GM19455 (cell line): ENCODE results near the gene COX6B2.
"Not testable (repeated sequence)": the region's sequence is repeated elsewhere in the genome, so short reads cannot be mapped to it uniquely, and the experiment has no call there.

Experiments
- ATAC-seq: cut with Tn5 transposase; IDR thresholded peaks from one replicate; pipeline ENCODE4 v1.9.1; 2021; ENCODE audit not compliant: unreplicated experiment

Gene COX6B2, protein sequence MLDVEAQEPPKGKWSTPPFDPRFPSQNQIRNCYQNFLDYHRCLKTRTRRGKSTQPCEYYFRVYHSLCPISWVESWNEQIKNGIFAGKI

DNA sequence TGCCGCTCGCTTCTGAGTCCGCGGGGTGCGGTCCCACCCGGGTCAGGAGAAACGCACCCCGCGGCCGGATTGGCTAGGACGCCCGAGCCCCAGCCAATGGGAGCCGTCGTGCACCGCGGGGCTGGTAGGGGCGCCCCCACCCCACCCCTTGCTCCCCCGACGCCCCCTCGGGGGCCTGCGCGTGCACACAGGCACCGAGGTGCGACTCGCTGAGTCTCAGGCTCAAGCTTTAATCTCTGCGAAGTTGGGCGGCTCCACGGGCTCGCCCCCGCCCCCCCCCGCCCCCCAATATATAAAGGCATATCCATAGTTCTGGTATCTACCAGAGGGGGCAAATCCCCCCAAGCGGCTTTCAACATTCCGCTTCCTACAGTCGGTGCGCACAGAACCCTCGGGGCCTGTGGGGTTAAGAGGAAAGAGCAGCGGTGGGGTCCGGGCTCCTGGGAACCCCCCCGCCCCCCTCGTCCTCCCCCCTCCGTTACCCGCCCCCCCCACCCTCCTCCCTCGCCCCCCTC is at the start of gene COX6B2:
Gene COX6B2, minus strand, starts transcription at position 22 of the 515 bp plus-strand sequence. CDS start 198 bp downstream, outside the sequence.
- no peak for ATAC-seq

DNA sequence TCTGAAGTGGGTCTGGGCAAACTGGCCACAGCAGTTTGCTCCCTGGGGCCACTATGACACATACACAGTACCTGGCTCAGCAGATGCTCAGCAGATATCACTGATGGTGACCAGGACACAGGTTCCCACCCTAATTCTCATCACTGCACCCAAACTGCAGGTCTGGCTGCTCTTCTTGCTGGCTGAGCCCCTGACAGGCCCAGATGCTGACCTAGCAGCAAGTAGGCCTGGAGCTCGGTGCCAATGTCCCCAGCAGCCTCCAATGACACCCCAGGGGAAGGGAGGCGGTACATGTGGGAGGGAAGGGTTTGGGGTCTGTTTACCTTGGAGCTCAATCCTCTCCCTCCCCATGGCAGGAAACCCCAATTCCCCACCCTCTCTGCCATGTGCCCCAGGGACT is 48.0 kb upstream of the COX6B2 start:
- ATAC-seq = no peak

DNA sequence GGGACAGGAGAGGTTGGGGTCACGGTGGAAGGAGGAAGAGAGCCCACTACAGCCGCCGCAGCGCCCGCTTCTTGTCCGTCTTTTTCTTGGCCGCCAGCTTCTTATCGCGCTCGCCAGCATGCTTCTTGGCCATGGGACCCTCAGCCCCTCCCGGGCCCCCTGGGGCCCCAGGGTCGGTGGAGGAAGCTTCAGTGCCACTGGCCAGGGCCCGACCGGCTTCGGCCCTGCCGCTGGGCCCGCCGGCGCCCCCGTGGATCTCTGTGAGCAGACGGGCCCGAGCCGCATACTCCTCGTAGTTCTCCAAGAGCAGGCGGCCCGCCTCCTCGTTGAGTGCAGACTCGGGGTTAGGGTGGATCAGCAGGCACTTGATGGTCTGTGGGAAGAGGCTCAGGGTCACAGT is 46.9 kb upstream of the COX6B2 start:
- not testable (repeated sequence) for ATAC-seq

DNA sequence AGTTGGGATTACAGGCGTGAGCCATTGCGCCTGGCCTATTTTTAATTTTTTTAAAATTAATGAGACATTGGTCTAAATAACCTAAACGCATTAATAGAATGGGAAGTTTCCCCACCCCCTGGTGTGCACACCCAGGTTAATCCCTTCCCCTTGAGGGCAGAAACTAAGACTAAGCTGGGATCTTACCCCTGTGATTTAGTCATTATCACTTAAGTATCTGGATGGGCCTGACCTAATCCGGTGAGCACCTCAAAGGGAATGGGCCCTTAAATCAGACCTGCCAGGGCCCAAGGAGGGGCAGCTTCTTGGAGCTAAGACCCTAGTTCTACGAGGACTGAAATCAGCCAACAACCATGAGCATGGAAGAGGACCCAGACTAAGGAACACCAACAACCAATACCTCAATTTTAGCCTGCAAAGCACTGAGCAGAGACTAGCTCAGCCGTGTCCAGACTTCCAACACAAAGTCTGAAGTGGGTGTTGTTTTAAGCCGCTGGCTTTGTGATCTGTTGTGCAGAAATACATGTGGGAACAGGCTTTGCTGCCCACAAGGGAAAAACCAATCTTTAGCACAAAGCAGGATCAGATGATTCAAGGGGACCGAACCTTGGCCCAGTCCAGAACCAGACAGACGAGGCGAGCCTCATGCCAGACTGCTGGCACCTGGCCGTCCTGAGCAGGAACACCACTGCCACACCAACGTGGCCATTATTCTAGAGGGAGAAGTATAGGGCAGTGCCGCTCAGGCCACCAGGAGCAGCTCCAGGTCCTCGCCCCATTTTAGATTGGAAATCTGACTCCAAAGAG is 46.0 kb upstream of the COX6B2 start:
- no peak for ATAC-seq

DNA sequence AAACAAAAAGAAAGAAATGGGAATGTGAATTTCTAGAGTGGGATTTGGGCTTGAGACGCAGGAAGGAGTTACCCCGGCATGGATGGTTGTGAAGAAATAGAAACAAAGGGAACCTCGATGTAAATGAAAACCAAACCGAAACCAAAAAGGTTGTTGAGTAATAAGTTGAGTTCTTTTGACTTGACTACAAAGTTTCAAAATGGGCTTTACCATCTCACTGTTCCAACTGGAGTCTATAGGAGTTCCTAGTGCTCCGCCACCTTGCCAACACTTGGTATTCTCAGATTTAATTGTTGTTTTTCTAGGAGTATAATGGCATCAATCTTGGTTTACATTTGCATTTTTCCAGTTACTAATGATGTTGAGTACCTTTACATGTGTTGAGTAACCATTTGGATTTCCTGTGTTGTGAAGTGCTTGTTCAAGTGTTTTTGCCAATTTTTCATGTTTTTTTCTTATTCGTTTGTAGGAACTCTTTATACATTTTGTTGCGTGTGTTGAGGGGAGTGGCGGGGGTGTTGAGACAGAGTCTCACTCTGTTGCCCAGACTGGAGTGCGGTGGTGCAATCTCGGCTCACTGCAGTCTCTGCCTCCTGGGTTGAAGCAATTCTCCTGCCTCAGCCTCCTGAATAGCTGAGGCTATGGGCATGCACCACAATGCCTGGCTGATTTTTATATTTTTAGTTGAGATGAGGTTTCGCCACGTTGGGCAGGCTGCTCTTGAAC is 43.8 kb upstream of the COX6B2 start:
- no peak for ATAC-seq

DNA sequence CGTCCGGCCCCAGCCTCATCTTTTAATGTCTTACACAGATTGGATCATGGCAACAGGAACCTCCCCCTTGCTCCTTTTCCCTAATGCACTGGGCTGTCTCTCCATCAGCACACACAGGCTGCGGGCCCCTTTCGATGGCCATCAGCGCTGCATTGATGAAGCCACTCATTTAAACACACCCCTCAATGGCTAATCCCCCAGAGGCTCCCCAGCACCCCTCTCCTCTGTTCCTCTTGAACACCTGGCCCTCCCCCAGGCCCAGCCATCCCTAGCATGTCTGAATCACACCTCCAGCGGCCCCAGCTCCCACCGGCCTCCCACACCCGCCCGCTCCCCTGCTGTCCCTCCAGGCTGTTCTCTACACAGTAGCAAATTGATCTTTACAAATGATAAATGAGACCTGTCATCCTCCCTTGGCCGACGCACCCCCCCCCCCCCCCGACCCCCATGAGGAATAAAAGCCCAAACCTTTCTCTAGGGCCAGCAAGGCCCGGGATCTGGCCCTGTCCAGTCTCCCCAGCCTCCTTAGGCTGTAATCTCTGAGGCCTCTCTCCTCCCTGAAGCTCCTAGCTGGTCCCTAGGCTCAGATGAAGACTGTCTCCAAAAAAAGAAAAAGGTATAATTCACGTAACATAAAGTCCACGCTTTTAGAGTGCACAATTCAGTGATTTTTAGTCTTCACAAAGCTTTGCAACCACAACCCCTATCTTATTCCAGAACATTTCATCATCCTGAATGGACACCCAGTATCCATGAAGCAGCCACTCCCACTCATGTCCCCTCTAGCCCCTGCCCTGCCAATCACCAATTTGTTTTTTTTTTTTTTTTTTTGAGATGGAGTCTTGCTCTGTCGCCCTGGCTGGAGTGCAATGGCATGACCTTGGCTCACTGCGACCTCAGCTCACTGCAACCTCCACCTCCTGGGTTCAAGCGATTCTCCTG is 38.6 kb upstream of the COX6B2 start:
- no peak for ATAC-seq

DNA sequence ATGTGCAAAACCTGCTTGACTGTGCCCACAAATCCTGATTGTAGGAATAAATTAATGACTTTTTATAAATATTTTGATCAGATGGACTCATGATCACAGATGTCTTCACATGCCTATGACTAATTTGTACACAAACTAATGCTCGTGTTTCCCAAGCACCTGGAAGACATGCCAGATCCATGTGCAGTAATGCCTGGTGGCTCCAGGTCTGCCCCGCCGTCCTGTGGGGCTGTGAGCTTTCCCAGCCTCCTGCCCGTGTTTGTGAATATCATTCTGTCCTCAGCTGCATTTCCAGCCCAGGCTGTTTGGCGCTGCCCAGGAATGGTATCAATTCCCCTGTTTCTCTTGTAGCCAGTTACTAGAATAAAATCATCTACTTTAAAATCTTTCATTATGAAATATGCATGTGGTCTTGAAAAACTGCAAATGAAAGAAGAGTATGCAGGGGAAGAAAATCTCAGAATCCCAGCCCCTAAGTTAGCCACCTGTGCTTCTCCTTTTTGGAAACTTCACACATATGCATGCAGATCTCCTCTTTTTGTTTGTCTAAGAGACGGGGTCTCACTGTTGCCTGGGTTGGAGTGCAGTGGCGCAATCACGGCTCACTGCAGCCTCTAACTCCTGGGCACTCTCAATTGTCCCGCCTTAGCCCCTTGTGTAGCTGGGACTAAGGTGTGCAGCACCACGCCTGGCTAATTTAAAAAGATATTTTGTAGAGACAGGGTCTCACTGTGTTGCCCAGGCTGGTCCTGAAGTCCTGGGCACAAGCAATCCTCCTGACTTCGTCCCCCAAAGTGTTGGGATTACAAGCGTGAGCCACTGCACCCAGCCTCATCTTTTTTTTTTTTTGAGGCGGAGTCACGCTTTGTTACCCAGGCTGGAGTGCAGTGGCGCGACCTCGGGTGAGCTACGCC is 37.4 kb upstream of the COX6B2 start:
- ATAC-seq = no peak

DNA sequence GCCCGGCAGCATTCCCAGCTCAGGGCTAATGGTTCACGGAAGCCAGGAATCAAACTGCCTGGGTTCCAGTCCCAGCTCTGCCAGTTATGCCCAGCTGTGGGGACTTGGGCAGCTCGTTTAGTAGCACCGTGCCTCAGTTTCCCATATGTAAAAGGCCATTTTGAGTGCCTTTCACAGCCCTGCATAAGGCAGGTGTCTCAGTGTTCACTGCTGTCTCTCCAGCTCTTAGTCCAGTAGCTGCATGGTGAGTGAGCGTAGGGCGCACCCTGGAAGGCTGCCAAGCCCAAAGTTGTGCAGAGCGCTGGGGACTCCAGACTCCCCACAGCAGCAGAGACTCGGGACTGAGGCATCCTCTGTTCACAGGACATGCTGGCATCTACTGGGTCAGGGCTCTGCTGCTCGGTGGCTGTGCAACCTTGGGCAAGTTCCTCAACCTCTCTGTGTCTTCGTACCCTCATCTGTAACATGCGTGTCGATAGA is 36.7 kb upstream of the COX6B2 start:
- no peak for ATAC-seq

DNA sequence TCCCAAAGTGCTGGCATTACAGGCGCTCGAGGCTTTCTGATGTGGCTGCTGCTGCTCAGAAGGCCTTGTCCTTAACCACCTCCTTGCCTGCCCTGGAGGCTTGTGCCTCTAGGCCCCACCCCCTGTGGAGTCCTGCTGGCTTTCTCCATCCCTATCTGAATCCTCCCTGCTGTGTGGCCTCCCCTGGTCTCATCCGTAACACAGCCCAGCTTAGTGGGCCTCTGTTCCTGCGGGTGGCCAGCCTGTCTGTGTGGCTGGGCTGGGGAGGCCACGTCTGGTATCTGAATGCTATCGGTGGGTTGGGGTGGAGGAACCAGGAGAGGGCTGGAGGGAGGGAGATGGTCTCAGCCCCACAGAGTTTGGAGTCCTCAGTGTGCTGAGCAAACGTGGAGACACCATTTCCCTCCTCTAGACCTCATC is 36.0 kb upstream of the COX6B2 start:
- no peak for ATAC-seq

DNA sequence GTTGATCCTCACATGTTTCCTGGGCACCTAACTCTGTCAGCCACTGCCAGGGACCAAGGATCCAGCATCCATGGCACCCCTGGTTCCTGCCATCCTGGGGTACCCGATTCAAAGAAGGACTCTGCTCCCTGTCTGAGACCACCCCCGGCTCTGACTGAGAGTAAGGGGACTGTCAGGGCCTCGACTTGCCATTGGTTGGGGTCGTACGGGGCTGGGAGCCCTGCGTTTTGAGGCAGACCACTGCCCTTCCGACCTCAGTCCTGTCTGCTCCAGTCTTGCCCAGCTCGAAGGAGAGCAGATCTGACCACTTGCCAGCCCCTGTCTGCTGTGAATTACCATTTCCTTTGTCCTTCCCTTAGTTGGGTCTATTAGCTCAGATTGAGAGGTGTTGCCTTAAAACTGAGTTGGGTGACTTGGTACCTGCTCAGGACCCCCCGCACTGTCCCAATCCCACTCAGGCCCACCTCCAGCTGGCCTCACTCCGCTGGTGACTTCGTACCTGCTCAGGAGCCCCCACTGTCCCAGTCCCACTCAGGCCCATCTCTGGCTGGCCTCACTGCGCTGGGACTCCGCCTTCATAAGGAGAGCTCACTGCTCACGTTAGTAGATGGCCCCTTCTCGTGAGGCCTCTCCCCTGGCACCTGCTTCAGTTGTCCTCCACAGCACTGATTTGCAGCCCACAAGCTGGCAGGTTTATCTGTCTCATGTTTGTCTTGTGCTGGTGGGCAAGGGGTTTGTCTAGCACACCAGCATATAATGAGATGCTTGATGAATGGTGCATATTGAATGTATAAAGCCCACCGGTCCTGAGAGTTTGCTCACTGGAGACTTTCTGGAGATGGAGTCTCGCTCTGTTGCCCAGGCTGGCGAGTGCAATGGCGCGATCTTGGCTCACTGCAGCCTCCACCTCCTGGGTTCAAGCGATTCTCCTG is 35.1 kb upstream of the COX6B2 start:
- no peak for ATAC-seq

DNA sequence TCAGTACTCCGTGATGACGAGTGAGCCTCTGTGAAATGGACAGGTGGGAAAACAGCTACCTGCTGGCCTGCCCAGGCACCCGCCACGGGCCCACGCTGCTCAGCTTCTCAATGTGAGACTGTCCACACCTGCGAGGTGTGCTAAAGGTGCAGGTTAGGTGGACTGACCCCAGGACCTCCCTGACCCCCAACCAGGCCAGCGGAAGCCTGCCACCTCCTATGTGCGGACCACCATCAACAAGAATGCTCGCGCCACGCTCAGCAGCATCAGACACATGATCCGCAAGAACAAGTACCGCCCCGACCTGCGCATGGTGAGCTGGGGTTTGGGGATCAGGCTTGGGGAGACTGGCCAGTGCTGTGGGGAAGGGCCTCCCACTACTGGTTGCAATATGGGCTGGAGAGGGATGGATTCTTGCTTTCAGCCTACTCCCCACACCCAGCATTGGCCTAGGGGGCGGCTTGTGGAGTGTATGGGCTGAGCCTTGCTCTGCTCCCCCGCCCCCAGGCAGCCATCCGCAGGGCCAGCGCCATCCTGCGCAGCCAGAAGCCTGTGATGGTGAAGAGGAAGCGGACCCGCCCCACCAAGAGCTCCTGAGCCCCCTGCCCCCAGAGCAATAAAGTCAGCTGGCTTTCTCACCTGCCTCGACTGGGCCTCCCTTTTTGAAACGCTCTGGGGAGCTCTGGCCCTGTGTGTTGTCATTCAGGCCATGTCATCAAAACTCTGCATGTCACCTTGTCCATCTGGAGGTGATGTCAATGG is 33.4 kb upstream of the COX6B2 start:
- ATAC-seq = no peak

DNA sequence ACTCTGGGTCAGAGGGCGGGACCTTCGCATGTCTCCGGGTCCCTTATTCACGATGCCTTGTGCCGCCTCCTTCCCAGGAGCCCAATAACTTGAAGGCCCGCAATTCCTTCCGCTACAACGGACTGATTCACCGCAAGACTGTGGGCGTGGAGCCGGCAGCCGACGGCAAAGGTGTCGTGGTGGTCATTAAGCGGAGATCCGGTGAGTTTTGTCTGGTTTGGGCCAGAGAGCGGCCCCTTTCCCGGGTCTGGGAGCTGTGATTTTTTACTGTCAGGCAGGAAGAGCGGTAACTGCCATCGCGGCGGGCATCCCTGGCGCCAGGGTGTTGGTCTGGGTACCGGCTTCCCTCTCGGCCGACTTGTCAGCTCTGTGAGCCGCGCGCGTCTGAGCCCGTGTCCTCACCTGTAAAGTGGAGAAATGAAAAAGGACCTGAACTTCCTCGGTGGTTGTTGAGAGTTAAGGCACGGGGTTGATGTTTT is 32.0 kb upstream of the COX6B2 start:
- ATAC-seq = no peak

DNA sequence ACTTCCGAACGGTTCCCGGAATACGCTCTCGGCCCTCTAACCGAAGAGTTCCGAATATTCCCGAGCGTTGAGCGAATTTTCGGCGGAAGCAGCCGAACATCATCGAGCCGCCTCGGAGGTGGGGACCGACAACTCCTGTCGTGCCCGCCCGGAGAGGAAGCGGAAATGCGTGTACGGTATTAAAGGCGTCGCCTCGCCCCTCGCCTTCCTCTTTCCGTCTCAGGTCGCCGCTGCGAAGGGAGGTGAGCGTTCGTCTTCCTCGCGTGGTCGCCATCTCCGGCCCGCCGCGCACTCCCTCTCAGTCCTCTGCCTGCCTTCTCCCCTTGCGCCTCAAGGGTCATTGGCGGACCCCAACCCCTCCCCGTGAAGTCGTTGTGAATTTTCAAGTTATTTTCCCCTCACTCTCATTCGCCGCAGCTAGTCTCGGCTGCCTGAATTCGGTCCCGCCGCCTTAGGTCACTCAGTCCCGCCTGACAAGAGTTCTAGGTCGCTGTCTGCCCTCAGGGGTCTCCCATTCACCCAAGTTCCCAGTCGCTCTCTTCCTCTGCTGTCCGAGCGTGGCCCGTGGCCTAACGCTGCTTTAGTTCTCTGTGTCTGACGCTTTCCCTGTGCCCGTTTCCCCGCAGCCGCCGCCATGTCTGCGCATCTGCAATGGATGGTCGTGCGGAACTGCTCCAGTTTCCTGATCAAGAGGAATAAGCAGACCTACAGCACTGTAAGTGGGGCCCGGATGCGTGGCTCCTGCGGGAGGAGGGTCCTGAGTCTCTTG is 31.4 kb upstream of the COX6B2 start, which contains the start of gene RPL28:
Gene RPL28, plus strand, starts transcription at position 209 of the 769 bp plus-strand sequence. Its CDS starts 426 bp downstream, at position 635.
- ATAC-seq = peak; percentile 56

DNA sequence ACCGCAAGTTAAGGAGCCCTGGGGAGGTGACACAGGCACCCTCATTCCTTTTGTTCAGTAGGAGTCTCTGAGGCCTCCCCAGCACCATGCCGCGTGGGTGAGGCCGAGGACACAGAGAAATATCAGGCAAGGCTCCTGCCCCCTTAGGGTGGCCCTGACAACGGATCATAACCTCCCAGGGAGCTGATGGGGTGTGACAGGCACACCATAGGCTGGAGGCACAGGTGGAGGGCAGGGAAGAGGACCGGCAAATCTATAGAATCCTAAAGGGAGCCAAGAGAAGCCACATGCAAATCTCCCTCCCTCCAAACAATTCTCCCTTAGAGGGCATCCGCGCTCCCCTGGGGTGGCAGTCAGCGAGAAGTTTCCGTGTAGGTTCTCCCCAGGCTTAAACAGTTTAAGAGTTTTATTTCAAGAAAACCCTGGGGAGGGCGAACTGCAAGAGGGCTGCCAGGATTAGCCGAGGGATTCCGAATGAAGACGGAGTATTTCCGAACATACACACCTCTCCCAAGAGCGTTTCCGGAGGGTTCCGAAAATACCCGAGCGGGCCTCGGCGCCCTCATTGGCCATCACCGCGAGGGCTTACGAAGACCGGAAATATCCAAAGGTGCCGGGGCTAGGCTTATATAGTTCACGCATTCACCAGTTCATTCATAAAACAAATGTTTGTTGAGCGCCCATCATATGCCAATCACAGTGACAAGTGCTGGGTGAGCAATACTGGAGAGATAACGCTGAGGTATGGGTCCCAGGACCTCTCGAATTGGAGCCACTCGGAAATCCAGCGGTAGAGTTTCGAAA is 30.6 kb upstream of the COX6B2 start:
- peak; percentile 68 for ATAC-seq

DNA sequence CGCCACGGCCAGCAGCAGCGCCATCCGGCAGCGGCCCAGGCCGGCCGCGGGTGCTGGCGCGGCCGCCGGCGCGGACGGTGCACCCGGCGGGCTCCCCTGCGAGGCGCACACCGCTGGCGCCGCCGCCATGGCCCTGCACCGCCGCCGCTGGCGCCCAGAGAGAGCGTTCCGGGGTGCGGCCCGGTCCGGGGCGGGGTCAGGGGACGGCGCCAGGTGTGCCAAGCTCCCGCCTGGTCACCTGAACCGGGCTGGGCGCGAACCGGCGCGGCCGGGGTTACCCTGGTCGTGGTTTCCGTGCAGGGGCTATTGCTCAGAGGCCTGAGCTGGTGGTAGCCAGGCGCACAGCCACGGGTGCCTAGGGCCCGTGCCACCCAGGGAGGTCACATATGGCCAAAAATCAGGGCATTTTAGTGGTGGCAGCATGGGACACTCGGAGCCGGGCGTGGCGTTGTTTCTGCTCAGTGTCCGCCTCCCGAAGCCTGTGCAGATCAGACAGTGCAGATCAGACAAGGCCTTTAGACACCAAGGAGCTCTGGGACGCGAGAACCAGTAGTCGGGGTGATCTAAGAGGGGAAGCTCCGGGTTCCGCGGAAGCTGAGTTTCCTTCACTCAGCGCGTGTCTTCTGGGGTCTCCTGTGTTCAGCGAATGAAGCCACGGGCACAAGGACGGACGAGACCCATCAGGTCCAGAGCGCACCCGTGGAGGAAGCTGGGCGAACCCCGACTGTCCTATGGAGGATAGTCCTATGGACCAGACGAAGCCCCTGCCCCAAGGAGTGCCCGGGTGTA is 29.8 kb upstream of the COX6B2 start, which contains the start of gene TMEM238:
Gene TMEM238, minus strand, starts transcription at position 162 of the 789 bp plus-strand sequence. Its CDS starts 33 bp downstream, at position 129.
- ATAC-seq = no peak
